Measurements from ENCODE around the gene COL4A4.
"Not testable (repeated sequence)": the region's sequence is repeated elsewhere in the genome, so short reads cannot be mapped to it uniquely, and the experiment has no call there.

Gene COL4A4

DNA sequence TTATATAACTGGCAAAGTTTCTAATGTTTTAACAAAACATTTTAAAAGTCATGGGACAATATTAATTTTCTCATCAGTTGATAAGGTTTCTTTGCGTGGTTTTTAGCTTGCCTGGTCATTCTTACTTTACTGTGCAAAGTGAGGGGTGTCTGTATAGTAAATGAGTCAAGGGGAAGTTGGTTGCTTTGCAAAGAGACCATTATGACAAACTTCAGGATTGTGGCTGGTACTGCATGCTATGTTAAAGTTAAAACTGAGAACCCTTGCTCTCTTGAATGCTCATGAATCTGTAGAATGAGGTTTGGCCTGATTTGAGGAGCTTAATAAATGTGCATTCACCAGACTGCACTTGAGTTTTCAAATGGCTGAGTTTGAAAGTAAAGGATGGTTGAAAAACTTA lies 47.0 kb downstream of the COL4A4 start:
- DNase-seq: no peak

- DNase-seq: no peak
Measured at GRCh38 chr2:227115761-227116160, 48.2 kb downstream of the COL4A4 start.

- peak in 26 of 56 donors; percentile 0 to 57 (median 12) for DNase-seq
Measured at GRCh38 chr2:227106845-227107759, 56.9 kb downstream of the COL4A4 start.

- DNase-seq: no peak
Measured at GRCh38 chr2:227103583-227103982, 60.4 kb downstream of the COL4A4 start.

DNA sequence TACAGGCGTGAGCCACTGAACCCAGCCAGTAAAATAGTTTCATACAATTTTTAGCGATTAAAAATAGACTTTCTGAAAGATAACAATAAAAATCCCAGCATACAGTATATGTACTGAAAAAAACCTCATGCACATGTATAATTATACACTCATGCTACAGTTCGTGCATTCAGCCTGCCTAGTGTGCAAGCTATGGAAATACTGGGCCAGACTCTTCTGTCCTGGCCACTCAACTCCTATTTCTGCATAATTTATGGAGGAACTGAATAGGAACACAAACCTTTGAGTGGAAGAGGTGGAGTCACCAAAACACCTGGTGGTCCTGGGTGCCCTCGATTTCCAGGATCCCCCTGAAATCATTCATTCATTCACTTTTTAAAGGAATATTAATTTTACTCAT lies 64.7 kb downstream of the COL4A4 start:
- DNase-seq: no peak

DNA sequence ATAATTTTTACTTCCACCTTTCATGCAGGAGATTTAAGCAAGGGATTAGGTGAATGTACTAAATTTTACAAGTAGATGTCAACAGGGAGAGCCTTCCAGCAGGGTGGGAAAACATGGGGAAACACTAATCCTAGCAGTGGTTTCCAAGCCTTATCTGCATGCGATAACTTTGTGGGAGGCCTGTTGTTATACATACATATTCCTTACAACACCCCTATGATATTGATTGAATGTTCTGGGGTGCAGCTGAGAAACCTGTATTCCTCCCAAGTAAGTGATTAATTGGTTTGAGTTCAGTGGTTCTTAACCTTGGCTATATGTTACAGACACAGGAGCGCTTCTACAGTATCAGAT lies 65.9 kb downstream of the COL4A4 start:
- DNase-seq: no peak

DNA sequence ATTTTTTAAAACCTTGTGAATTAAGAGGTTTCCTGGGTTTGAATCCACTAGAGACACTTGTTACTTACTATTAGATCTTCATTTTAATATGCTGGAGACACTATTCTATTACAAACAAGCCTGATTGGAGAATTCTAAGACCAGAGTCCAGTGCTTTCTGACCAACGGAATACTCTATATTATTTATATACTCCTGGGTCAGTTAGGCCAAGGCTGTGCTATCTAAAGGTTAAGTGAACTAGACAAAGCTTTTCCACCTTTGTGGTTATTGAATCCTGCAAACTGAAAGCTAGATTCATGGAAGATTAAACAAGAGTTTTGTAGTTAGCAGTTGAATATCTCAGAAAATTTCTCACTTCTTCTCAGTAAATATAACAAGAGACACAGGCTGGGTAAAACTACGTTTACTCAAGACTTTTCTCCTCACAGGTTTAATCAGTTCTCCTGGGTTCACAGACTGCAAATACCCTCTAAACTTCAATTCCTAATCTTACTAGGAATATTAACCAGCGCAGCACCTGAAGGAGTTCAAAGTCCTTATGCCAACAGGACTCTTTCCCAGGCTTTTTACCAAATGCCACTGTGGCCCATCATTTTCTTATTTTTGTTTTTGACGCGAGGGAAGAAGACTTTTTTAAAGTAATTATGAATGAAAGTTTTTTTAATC lies 66.4 kb downstream of the COL4A4 start:
- no peak for DNase-seq

DNA sequence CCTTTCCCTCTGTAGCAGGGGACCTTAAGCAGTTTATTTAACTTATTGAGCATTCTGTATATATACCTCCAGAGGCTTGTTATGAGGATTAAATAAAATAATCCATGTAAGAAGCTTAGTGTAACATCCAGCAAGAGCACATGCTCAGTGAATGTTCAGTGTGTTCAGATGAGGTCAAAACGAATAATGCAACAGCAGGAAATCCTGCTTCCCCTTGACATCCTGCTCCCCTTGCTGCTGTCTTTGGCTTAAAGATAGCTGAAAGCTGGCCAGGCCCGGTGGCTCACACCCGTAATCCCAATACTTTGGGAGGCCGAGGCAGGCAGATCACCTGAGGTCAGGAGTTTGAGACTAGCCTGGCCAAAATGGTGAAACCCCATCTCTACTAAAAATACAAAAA lies 68.7 kb downstream of the COL4A4 start:
- DNase-seq: no peak

GRCh38 chr2:227082286-227082685 lies 81.7 kb downstream of the COL4A4 start:
- DNase-seq: no peak

DNA sequence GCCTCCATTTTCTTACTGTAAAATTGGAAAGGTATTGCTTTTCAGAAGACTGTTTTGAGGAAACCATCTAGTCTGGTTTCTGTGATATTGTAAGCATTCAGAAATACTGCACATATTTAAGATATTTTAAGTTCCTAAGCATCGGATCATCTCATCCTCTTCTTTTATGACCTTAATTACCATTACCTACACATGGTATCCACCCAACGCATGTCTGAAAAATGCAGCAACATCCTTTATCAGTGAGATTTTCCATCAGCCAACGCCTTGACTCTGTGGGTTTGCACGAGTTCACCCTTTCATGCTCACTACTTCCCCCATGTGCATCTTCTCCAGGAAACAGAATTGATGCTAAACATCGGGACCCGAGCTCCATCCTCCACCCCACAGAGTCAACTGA lies 84.3 kb downstream of the COL4A4 start:
- no peak for DNase-seq

DNA sequence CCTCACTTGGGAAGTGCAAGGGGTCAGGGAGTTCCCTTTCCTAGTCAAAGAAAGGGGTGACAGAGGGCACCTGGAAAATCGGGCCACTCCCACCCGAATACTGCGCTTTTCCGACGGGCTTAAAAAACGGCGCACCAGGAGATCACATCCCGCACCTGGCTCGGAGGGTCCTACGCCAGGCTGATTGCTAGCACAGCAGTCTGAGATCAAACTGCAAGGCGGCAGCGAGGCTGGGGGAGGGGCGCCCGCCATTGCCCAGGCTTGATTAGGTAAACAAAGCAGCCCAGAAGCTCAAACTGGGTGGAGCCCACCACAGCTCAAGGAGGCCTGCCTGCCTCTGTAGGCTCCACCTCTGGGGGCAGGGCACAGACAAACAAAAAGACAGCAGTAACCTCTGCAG lies 98.9 kb downstream of the COL4A4 start:
- DNase-seq: not testable (repeated sequence)

DNA sequence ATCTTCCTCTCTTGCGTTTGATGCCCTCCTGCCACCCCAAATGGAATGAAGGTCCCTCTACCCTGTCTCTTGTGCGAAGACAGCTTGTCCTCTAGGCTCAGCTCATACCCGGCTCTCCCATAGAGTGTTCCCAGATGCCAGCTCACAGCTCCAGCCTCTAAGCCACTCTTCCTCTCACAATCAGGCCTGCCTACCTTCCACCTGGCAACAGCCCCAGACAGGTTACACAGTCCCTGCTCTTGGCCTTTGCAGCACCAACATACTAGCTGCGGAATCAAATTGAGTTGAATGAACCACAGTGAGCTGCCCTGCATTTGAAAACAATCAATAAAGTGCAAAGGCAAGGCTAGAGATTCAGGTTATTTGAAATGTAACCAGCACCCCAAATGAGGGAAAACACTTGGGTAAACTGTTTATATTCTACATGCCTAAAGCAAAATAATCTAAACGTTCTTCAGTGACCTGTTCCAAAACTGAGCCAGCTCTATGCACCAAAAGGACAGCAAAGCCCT lies 105.1 kb downstream of the COL4A4 start:
- no peak for DNase-seq

DNA sequence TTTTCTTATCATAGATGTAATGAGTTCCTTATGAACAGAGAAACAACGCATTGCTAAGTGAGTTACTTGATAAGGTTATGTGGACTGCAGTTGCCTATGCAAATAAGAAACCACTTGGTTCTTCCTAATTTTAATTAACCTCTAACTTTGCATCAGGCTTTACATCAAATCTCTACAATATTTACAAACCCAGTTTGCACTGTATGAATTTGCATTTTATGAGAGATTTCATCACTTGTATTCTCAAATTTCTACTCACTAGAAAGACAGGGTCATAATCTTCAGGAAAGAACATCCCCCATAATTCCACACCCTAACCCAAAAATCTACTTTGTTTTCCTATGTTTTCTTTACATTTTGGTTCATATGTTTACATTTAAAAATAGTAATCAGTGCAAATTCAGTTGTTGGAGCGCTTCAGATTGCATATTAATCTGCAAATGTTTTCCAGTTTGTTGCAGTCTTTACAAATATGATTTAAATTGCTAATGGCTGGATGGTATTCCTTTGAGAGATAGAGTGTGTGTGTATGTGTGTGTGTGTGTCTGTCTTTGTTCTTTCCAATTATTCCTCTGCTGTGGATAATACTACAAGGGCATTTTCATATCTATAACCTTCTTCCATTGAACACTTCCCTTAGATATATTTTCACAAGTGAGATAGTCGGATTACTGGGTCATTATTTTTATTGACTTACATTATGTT lies 106.1 kb downstream of the COL4A4 start:
- DNase-seq: no peak

DNA sequence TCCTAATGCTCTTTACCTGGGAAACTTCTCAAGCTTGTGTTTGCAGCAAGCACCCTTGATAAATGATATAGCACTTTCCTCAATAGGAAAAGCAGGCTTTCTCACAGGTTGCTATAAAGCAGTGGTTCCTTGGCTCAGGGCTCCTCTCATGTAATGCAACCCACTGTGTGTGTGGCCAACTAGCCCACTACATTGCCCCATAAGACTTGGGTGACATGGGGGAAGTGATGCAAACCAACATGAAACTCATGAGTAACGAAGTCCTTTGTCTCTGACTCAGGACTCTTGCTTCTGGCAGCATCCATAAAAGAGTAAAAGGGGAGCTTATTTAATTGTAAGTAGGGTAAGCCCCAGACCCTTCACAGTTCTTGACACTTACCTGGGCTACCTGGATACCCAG lies 106.9 kb downstream of the COL4A4 start:
- DNase-seq: no peak

- DNase-seq: no peak
Measured at GRCh38 chr2:227054006-227054405, 110.0 kb downstream of the COL4A4 start.

DNA sequence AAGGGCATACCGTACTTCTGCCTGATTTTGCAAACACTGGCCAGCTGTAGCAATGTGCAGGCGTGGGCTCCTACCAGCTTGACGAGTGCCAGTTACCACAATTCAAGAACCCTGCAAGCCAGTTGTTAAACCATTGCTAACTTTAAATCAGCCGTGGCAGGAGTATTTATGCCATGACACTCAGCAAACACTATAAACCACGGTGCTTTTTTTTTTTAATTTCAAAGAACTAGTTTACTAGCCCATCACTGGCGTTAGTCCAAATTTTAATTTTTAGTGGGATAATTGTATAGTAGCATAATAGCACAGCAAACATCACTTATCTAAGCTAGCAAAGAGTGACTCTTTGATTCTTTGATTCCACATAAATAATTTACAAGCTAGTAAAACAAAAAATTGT lies 111.1 kb downstream of the COL4A4 start:
- no peak for DNase-seq

DNA sequence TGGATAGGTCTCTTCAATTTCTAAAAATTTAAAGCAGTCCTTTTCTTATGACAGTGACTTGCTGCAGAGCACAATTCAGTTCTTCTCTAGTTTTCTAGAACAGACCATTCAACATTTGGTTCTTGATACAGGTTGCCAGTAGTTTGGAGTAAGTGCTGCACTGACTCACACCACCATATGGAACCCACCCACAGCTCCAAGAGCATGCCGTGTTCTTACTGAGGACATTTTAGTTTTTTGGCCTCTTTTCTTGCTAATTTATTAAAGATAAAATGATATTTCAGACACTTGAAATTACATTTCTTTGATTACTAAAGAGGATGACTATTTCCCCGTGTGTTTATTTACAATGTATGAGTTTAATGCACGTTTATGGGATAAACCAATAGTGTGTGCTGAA lies 120.0 kb downstream of the COL4A4 start:
- DNase-seq: no peak

DNA sequence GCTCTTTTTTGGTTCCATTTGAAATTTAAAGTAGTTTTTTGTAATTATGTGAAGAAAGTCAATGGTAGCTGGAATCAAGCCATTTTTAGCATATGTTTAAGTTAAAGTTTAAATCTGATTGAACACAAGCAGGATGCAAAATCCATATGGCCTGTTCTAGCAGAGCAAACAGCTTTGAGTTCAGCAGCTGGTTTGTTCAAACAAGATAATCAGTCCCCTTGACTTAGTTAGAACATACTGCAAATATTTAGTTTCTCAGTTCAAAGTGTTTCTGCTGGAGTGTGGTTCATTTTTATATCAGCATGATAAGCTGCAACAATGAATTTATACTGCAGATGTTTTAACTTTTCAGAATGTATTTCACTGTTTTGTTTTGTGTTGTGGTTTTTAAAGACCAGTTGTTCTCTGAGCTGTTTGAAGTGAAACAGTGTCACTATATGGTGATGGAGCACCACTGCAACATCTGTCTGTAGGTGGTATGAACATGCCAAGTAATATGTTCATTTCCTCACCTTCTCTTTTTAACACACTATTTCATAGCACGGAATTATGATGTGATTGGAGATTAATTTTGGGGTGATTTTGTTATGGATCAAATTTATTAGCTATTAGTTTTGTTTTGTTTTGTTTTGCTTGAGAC lies 125.3 kb downstream of the COL4A4 start:
- no peak for DNase-seq

GRCh38 chr2:227036527-227036926 lies 127.5 kb downstream of the COL4A4 start:
- no peak for DNase-seq

GRCh38 chr2:227035711-227036367 lies 128.2 kb downstream of the COL4A4 start:
- DNase-seq: no peak
